Nephron (organoid): ENCODE results near the gene RPL15.

Source experiments
- H3K27ac Mint-ChIP-seq, 3 experiments: 2 replicates each; pipeline ENCODE4 v1.8.0; 2020; ENCODE audit warnings: mixed read lengths in 3 of 3, mild to moderate bottlenecking in 2 of 3, moderate library complexity in 1 of 3
- H3K27me3 Mint-ChIP-seq: 2 replicates; pipeline ENCODE4 v1.8.0; 2021; ENCODE audit warnings: low read depth, mild to moderate bottlenecking, moderate library complexity, mixed read lengths
- H3K36me3 Mint-ChIP-seq: 2 replicates; pipeline ENCODE4 v1.8.0; 2020; ENCODE audit warnings: low read depth, mixed read lengths
- H3K4me1 Mint-ChIP-seq: 2 replicates; pipeline ENCODE4 v1.8.0; 2020; ENCODE audit warnings: mixed read lengths
- H3K4me3 Mint-ChIP-seq, 3 experiments: 2 replicates each; pipeline ENCODE4 v1.8.0; 2020; ENCODE audit warnings: mild to moderate bottlenecking in 3 of 3, mixed read lengths in 3 of 3, moderate library complexity in 2 of 3
- H3K9me3 Mint-ChIP-seq: 2 replicates; pipeline ENCODE4 v1.8.0; 2020; ENCODE audit warnings: mixed read lengths
- CTCF ChIP-seq, 3 experiments: fragments of 200-600 bp; sonication (generic); IDR thresholded peaks; one replicate each; pipeline ENCODE4 v1.5.0; 2021; ENCODE audit warnings: antibody characterized with exemption in 3 of 3; ENCODE audit not compliant: unreplicated experiment in 3 of 3

The RPL15 gene

GRCh38 chr3:23961913-23962312 lies 45.0 kb downstream of the RPL15 start:
- Mint-ChIP-seq H3K36me3 (peaks cover 68% of the 10 kb centered on the region), H3K9me3 (no peaks in the 10 kb centered on the region), H3K27ac (no peak overlapping the region), H3K4me1 (peaks cover 24% of the 10 kb centered on the region), H3K4me3 (no peak overlapping the region), H3K27me3 (no peaks in the 10 kb centered on the region)
- TF ChIP-seq CTCF (IDR thresholded peaks at IDR 0.05; ENCODE audit: unreplicated experiment in 3 of 3), result no peak

GRCh38 chr3:23964537-23965235 lies 47.8 kb downstream of the RPL15 start:
- TF ChIP-seq CTCF (IDR thresholded peaks at IDR 0.05; ENCODE audit: unreplicated experiment in 3 of 3), result no peak

DNA sequence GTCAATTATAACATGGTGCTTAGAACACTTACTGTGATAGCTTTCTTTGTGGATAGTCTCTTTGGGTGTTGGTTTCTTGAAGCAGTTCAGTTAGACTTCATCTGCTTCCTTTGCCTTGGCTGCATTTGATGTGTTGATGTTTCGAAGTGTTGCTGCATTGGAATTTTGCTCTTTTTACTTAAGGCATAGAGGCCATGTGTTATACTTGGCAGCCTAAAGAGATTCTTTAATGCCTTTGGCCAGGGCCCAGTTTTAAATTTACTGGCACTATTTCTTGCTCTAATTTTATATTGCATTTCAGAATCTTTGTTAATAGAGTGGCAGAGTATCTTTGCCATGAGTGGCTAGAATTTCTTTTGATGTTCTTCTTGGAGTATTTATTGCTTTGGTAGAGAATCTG lies 49.4 kb downstream of the RPL15 start:
- no peaks in the 10 kb centered on the region for H3K27me3 Mint-ChIP-seq

More at GRCh38 chr3:23964537-23965235, 47.8 kb downstream of the RPL15 start:
- no peak overlapping the region for H3K4me3 Mint-ChIP-seq
- H3K27ac Mint-ChIP-seq, result no peak overlapping the region
- peaks cover 18% of the 10 kb centered on the region for H3K4me1 Mint-ChIP-seq
- H3K9me3 Mint-ChIP-seq, result no peaks in the 10 kb centered on the region
- no peaks in the 10 kb centered on the region for H3K27me3 Mint-ChIP-seq
- peaks cover 69% of the 10 kb centered on the region for H3K36me3 Mint-ChIP-seq

DNA sequence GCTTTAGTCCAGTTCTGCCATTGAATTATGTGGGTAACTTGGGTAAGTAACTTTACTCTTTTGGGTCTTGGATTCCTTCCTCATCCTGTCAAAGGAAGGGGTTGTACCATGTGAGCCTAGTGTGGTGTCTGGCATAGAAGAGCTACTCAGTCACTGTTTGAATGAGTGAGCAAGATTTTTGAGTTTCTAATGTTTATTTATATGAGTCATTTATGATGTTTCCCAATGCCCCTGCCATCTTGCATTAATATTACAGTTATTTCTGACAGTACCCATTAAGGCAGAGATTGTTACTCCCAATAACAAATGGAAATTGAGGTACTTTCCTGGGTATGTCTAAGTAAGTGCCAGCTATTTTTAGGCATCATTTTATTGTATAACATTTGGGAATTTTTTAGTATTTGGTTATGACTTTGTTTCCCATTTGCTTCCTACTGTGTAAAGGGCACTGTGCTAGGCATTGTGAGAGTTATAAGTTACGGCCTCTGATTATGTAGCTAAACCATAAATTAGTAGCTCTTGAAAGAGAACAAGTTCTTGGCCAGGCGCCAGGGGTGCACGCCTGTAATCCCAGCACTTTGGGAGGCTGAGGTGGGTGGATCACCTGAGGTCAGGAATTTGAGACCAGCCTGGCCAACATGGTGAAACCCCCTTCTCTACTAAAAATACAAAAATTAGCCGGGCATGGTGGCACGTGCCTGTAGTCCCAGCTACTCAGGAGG lies 51.7 kb downstream of the RPL15 start:
- Mint-ChIP-seq H3K4me1 (peaks cover 17% of the 10 kb centered on the region), H3K27me3 (no peaks in the 10 kb centered on the region), H3K9me3 (no peaks in the 10 kb centered on the region), H3K36me3 (peaks cover 53% of the 10 kb centered on the region), H3K27ac (no peak overlapping the region), H3K4me3 (no peak overlapping the region)
- no peak for TF ChIP-seq CTCF (IDR thresholded peaks at IDR 0.05; ENCODE audit: unreplicated experiment in 3 of 3)

More for the DNA sequence above, 49.4 kb downstream of the RPL15 start:
- TF ChIP-seq CTCF (IDR thresholded peaks at IDR 0.05; ENCODE audit: unreplicated experiment in 3 of 3), result no peak
- H3K27ac Mint-ChIP-seq, result peak overlapping the region in 2 of 3 experiments; percentile 43 to 50
- H3K9me3 Mint-ChIP-seq, result no peaks in the 10 kb centered on the region
- H3K36me3 Mint-ChIP-seq, result peaks cover 64% of the 10 kb centered on the region
- peaks cover 17% of the 10 kb centered on the region for H3K4me1 Mint-ChIP-seq
- no peak overlapping the region for H3K4me3 Mint-ChIP-seq

DNA sequence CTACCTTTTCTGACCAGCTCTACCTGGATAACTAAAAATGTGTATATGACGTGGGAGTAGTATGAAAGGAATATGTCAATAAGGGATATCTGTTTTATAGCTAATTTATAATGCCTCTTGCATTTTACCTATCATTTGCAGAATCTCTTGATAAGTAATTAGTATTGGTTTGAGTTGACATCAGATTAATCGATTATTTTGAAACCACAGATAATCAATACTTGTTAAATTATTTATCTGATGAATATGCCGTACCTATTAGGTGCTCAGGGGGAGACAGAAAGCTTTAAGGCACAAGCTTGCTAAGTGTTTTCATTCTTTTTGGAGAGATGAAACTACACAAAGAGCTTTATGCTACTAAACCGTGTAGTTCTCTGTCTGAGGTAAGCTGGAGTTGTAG lies 52.5 kb downstream of the RPL15 start:
- no peak for TF ChIP-seq CTCF (IDR thresholded peaks at IDR 0.05; ENCODE audit: unreplicated experiment in 3 of 3)
- H3K27me3 Mint-ChIP-seq, result no peaks in the 10 kb centered on the region
- H3K27ac Mint-ChIP-seq, result no peak overlapping the region
- peaks cover 47% of the 10 kb centered on the region for H3K36me3 Mint-ChIP-seq
- H3K9me3 Mint-ChIP-seq, result no peaks in the 10 kb centered on the region
- H3K4me1 Mint-ChIP-seq, result peaks cover 17% of the 10 kb centered on the region
- H3K4me3 Mint-ChIP-seq, result no peak overlapping the region
